ELF-1 (cell line): ENCODE data around the gene RNASEL.
A peak's percentile ranks its signal among the peaks of the same experiment; 100 is the strongest.
"Not testable (repeated sequence)": the region's sequence is repeated elsewhere in the genome, so short reads cannot be mapped to it uniquely, and the experiment has no call there.

ENCODE experiments used
- DNase-seq: peaks from one replicate; pipeline ENCODE4 v3.0.0-alpha.2; 2016; ENCODE audit warnings: low read depth, low spot score

Gene RNASEL, protein sequence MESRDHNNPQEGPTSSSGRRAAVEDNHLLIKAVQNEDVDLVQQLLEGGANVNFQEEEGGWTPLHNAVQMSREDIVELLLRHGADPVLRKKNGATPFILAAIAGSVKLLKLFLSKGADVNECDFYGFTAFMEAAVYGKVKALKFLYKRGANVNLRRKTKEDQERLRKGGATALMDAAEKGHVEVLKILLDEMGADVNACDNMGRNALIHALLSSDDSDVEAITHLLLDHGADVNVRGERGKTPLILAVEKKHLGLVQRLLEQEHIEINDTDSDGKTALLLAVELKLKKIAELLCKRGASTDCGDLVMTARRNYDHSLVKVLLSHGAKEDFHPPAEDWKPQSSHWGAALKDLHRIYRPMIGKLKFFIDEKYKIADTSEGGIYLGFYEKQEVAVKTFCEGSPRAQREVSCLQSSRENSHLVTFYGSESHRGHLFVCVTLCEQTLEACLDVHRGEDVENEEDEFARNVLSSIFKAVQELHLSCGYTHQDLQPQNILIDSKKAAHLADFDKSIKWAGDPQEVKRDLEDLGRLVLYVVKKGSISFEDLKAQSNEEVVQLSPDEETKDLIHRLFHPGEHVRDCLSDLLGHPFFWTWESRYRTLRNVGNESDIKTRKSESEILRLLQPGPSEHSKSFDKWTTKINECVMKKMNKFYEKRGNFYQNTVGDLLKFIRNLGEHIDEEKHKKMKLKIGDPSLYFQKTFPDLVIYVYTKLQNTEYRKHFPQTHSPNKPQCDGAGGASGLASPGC

GRCh38 chr1:182588500-182589396, at the start of gene RNASEL:
TSS of gene RNASEL (minus strand) at chr1:182589256. CDS start at chr1:182586806, 2,450 bp downstream.
- DNase-seq, result peak; percentile 92

DNA sequence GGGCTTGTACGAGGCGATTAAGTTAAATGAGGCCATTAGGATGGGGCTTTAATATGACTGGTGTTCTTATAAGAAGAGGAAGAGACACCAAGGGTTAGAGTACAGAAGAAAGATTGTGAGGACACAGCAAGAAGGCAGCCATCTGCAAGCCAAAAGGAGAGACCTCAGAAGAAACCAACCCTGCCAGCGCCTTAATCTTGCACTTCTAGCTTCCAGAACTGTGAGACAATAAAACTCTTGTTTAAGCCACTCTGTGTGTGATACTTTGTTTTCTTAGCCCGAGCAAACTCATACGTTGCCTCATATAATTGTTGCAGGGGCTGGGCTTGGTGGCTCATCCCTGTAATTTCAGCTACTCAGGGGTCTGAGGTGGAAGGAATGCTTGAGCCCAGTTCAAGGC, 48.7 kb upstream of the RNASEL start:
- DNase-seq, result no peak

GRCh38 chr1:182635871-182636270, 46.8 kb upstream of the RNASEL start:
- peak; percentile 48 for DNase-seq

DNA sequence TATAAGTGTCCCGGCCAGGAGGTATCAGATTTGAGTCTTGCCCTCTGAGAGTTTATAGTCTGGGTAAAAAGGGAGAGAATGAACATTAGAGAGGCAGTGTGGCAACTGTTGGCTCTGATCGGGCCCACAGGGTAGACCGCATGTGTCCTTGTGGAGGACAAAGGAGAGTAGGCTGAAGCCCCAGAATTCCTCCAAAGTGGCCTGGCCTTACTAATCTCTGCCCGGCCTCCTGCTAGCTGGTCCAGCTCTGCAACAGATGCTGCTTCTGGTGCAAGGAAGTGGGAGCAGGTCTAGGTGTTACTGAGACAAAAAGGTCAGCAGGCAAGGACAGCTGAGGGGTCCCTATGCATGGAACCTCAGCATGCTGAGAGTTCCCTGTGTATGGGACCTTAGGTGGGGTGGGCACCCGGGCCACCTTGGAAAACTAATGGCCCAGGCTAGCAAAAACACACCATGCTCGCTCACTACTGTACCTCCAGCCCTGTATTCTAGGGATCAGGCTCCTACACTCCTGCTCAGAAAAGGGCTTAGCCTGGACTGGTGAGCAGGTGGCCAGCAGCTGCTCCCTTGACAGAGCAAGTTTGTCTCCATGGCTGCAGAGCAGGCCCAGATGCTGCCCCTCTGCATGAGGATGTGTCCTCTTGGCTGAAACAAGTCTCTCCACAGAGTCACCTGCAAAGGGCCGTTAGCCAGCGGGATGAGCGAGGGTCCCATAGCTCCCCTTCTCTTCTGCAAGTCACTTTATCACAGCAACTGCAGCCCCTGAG, 45.4 kb upstream of the RNASEL start:
- DNase-seq, result peak; percentile 34

DNA sequence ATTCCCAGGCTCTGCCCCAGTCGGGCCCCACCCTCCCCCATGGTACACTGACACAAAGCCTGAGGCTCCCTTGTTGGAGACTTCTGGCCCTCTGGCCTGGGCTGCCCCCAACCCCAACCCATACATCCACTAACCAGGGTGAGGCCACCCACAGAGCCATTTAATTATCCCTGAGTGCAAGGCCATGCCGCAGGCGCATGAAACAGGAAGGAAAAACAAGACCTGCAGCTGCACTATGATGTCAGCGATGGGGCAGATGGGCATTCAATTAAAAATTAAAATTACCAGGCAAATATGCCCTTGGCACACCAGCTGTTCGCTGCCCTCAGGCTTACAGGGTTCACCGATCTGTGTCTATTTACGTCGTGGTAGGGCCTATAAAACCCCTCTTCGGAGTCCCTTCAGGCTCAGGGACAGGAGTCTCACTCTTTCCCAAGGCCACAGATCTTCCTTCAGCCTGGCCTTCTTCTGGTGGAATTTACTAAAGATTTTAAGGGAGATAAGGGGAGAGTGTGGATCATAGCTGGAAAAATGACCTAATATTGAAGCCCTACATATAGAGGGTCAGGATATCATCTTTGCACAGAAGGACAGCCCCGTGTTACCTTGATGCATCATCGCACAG, 44.7 kb upstream of the RNASEL start:
- peak; percentile 93 for DNase-seq

DNA sequence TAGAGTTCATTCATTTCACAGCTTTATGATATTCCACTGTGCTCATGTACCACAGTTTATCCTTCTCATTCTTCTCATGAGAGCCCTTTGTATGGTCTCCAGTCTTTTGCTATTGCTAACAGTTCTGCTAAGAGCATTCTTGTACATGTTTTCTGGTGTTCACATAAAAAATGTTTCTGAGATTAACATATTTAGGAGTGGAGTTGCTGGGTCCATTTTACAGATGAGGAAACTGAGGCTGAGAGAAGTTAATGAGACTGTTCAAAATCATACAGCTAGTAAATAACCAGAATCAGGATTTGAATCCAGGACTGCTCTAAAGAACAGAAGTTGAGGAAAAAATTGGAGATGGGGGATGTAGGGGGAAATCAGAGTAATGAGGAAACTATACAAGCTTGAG, 44.0 kb upstream of the RNASEL start:
- no peak for DNase-seq

GRCh38 chr1:182632441-182632857, 43.4 kb upstream of the RNASEL start:
- not testable (repeated sequence) for DNase-seq

- no peak for DNase-seq
Measured at GRCh38 chr1:182631954-182632353, 42.9 kb upstream of the RNASEL start.

GRCh38 chr1:182631053-182631677, 42.1 kb upstream of the RNASEL start:
- no peak for DNase-seq

GRCh38 chr1:182630586-182630985, 41.5 kb upstream of the RNASEL start:
- DNase-seq, result no peak

DNA sequence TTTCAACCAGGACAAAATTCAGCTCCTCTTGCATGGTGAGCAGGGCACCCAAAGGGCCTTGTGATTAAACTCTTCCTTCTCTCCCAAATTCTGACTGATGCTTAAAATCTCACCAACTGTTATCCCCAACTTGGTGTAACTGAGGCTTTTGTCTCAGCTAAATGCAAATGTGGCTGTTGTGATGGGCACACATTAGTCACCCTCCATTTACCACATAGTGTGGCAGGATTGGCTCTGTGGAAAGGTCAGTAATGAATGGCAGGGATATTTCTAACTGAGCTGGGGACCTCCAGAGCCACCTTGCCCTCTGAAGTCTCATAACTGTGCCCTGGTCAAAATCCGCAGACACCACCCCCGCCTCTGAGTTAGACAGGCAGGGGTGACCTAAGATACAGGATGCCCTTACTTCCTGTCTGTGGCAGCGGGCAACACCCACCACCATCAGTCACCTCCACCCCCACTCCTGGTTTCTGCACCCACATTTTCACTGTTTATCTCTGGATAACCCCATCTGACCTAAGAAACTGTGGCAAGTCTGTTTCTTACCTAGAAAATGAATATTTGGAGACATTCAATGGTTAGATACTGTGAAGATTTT, 40.5 kb upstream of the RNASEL start:
- no peak for DNase-seq

DNA sequence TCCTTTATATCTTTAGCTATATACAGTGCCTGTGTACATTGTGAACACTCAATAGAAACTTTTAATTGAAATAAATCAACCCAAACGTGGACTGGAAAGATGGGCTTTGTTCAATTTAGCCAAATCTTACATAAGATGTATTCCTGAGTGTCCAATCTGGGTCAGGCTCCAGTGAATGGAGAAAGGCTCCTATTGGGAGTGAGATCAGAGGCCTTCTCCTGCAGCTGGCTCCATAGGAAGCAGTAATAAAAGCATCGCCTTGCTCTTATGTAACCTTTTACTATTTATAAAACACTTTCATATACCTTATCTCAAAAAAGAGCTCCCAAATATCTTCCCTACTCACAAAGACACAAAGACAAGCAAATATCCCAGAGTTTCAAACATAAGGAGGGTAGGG, 40.0 kb upstream of the RNASEL start:
- no peak for DNase-seq

DNA sequence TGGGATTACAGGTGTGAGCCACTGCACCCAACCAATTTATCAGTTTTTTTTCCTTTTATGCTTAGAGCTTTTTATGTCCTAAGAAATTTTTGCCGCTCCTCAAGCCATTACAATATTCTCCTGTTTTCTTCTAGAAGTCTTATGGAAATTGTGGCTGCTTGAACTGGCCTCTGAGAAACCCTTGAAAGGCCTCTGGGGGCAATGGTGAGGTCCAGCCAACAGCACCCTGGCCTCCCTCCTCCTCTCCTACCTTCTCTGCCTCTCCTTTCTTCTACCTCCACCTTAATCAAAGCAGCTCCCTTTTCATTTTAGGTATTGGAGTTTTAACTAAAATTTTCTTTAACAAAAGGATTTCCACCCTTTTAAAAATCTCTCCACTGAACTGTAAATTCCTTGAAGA, 39.6 kb upstream of the RNASEL start:
- no peak for DNase-seq

GRCh38 chr1:182627622-182628021, 38.6 kb upstream of the RNASEL start:
- no peak for DNase-seq

DNA sequence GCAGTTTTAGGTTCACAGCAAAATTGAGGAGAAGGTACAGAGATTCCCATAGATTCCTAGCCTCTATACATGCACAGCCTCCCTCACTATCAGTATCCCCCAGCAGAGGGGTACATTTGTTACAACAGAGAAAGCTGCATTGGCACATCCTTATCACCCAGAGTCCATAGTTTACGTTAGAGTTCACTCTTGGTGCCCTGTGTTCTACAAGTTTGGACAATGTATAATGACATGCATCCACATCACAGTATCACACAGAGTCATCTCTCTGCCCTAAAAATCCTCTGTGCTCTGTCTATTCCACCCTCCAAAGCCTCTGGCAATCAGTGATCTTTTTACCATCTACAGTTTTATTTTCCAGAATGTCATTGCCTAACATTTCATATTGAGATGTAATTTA, 37.5 kb upstream of the RNASEL start:
- DNase-seq, result no peak

DNA sequence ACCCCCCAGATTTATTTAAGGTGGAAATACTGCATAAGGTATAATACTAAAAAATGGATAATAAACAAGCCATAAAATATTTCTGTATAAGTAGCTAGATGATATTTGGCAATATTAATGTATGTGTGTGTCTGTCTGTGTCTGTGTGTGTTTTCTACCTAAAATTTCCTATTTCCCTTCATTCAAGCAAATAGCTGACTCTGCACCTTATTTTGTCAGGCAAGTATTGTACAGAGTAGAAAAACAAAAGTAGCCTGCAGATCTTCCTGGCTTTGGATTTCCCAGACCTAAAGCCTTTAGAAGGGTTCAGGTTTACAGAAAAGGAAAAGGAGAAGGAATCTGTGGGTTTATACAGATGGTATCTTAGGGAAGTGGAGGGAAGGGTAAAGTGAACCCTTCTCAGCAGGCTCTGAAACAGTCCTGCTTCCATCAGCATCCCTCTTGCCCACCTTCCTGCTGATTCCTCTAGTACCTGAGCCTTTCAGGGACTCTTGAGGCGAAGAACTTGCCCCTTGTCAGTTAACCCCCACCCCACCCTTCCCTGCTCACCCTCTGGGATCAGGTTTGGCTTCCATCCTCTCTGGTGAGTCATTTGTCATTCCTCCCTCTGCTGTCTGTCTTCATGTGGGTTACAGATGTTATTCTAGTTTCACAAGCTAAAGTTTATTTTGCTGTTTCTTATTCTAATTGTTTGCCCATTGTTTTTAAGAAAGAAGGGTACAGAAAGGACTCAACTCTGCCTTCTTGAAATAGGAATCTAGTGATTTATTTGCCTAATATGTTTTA, 36.9 kb upstream of the RNASEL start:
- no peak for DNase-seq

DNA sequence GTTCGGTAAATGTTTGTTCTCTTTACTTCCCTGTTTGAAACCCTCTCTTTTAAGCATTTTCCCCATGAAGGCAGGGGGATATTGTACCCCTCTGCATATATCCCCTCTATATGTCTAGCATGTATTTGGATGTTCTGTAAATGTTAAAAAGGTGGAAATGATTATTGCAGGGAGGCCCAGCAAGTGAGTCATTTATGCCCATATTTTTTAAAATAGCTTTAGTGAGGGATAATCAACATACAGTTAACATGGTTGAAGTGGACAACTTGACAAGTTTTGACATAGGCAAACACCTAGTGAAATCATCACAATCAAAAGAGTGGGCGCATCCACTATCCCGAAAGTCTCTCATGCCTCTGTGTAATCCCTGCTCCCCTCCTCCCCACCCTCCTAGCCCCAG, 36.0 kb upstream of the RNASEL start:
- no peak for DNase-seq

GRCh38 chr1:182624577-182624976, 35.5 kb upstream of the RNASEL start:
- no peak for DNase-seq

- no peak for DNase-seq
Measured at GRCh38 chr1:182622901-182623528, 34.0 kb upstream of the RNASEL start.
